GM12875 (cell line): ENCODE measurements around the gene TBC1D25.
"Not testable (repeated sequence)": the region's sequence is repeated elsewhere in the genome, so short reads cannot be mapped to it uniquely, and the experiment has no call there.

Experiments
- H3K4me3 ChIP-seq: one replicate; pipeline ENCODE4 v1.5.1; 2011; ENCODE audit warnings: low read depth, low read length, control low read depth
- CTCF ChIP-seq: IDR thresholded peaks from 2 replicates; pipeline ENCODE4 v1.5.1; 2011; ENCODE audit warnings: low read depth, mild to moderate bottlenecking, control low read depth, inconsistent platforms, low read length, moderate library complexity, borderline replicate concordance; ENCODE audit not compliant: insufficient read depth

Gene TBC1D25

GRCh38 chrX:48522291-48522690 is 17.2 kb upstream of the TBC1D25 start:
- peak overlapping the region; percentile 75 for H3K4me3 ChIP-seq
- TF ChIP-seq CTCF = no peak

- H3K4me3 ChIP-seq = no peak overlapping the region
- TF ChIP-seq CTCF = no peak
Measured at GRCh38 chrX:48523682-48524081, 15.8 kb upstream of the TBC1D25 start.

- H3K4me3 ChIP-seq = not testable (repeated sequence)
Measured at GRCh38 chrX:48525853-48526252, 13.7 kb upstream of the TBC1D25 start.

GRCh38 chrX:48530736-48531135 is 8.8 kb upstream of the TBC1D25 start:
- no peak for TF ChIP-seq CTCF
- no peak overlapping the region for H3K4me3 ChIP-seq

GRCh38 chrX:48531358-48531959 is 8.1 kb upstream of the TBC1D25 start:
- no peak for TF ChIP-seq CTCF
- no peak overlapping the region for H3K4me3 ChIP-seq

- TF ChIP-seq CTCF = no peak
- no peak overlapping the region for H3K4me3 ChIP-seq
Measured at GRCh38 chrX:48532161-48532560, 7.4 kb upstream of the TBC1D25 start.

GRCh38 chrX:48533165-48533564 is 6.3 kb upstream of the TBC1D25 start:
- H3K4me3 ChIP-seq = no peak overlapping the region
- no peak for TF ChIP-seq CTCF
